Osteocyte (in vitro differentiated cells): ENCODE data around the gene CCKAR. TPM values are rescaled to one million over a fixed set of nuclear protein-coding genes. Genes with fewer than 3 reads are reported as not detected.
A peak's percentile ranks its signal among the peaks of the same experiment; 100 is the strongest.

ENCODE experiments used
- DNase-seq: peaks from one replicate; pipeline ENCODE4 v3.0.0; 2021; ENCODE audit warnings: mixed read lengths; ENCODE audit not compliant: unreplicated experiment; ENCODE audit errors: extremely low spot score
- H3K27ac Mint-ChIP-seq: one replicate; pipeline ENCODE4 v1.8.0; 2021; ENCODE audit warnings: mild to moderate bottlenecking, mixed read lengths; ENCODE audit not compliant: unreplicated experiment
- H3K27me3 Mint-ChIP-seq: one replicate; pipeline ENCODE4 v1.8.0; 2021; ENCODE audit warnings: mixed read lengths; ENCODE audit not compliant: unreplicated experiment
- H3K36me3 Mint-ChIP-seq: one replicate; pipeline ENCODE4 v1.8.0; 2021; ENCODE audit warnings: mixed read lengths; ENCODE audit not compliant: unreplicated experiment
- H3K4me1 Mint-ChIP-seq: one replicate; pipeline ENCODE4 v1.8.0; 2021; ENCODE audit warnings: mixed read lengths; ENCODE audit not compliant: unreplicated experiment
- H3K4me3 Mint-ChIP-seq: one replicate; pipeline ENCODE4 v1.8.0; 2021; ENCODE audit warnings: mild to moderate bottlenecking, moderate library complexity, mixed read lengths; ENCODE audit not compliant: unreplicated experiment
- H3K9me3 Mint-ChIP-seq: one replicate; pipeline ENCODE4 v1.8.0; 2021; ENCODE audit warnings: mixed read lengths; ENCODE audit not compliant: unreplicated experiment
- CTCF ChIP-seq: fragments of 200-600 bp; sonication (generic); IDR thresholded peaks from 2 replicates; pipeline ENCODE4 v1.5.0; 2021; ENCODE audit warnings: antibody characterized with exemption, mild to moderate bottlenecking, moderate library complexity
- total RNA-seq: library from RNA; stranded (reverse); gene quantifications from 2 replicates; pipeline ENCODE4 v1.2.1, GENCODE V29; 2021

CCKAR gene
- total RNA-seq, 1 donor from 2014 or later: not detected

- peaks cover 4% of the 10 kb centered on the region for H3K27me3 Mint-ChIP-seq
- H3K27ac Mint-ChIP-seq: no peak overlapping the region
- peaks cover 20% of the 10 kb centered on the region for H3K4me1 Mint-ChIP-seq
- peaks cover 5% of the 10 kb centered on the region for H3K9me3 Mint-ChIP-seq
- no peak for TF ChIP-seq CTCF
- no peak overlapping the region for H3K4me3 Mint-ChIP-seq
- H3K36me3 Mint-ChIP-seq: no peaks in the 10 kb centered on the region
- DNase-seq: peak; percentile 77
Observed at GRCh38 chr4:26459756-26460530, 30.3 kb downstream of the CCKAR start.

DNA sequence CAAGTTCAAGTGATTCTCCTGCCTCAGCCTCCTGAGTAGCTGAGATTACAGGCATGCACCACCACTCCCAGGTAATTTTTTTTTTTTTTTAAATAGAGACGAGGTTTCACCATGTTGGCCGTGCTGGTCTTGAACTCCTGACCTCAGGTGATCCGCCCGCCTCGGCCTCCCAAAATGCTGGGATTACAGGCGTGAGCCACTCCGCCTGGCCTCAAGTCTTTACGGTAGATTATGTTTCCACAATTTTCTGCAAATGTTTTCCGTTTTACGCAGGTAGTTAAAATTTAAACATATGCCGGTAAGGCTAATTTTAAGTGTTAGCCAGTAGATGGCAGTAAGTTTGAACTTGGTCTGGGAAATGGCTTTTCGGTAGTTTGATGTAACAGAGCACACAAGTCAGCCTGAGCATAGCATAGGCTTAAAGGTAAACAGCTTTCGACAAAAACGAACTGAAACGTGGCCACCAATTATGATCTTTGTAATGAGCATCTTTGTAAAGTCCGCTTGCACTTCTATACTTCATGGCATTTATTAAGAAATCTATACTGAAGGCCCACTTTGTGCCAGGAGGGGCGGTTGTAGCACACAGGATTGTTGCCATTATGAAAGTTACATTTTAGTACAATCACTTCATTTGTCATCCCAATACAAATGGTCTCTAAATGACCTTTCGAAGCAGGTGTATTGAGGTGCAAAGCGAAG is 31.1 kb downstream of the CCKAR start:
- peaks cover 8% of the 10 kb centered on the region for H3K9me3 Mint-ChIP-seq

GRCh38 chr4:26458157-26458561 is 32.1 kb downstream of the CCKAR start:
- Mint-ChIP-seq H3K4me1 (peaks cover 20% of the 10 kb centered on the region), H3K9me3 (peaks cover 14% of the 10 kb centered on the region), H3K27ac (peak overlapping the region; percentile 29), H3K4me3 (no peak overlapping the region), H3K36me3 (no peaks in the 10 kb centered on the region), H3K27me3 (peaks cover 3% of the 10 kb centered on the region)
- no peak for TF ChIP-seq CTCF
- peak; percentile 46 for DNase-seq

More for the DNA sequence above, 31.1 kb downstream of the CCKAR start:
- Mint-ChIP-seq H3K4me1 (peaks cover 20% of the 10 kb centered on the region), H3K36me3 (no peaks in the 10 kb centered on the region), H3K4me3 (no peak overlapping the region), H3K27ac (no peak overlapping the region), H3K27me3 (peaks cover 3% of the 10 kb centered on the region)
- peak; percentile 5 for DNase-seq
- peak; percentile 72 for TF ChIP-seq CTCF

GRCh38 chr4:26457412-26457811 is 32.9 kb downstream of the CCKAR start:
- Mint-ChIP-seq H3K36me3 (no peaks in the 10 kb centered on the region), H3K9me3 (peaks cover 14% of the 10 kb centered on the region), H3K27ac (no peak overlapping the region), H3K27me3 (peaks cover 3% of the 10 kb centered on the region), H3K4me3 (no peak overlapping the region), H3K4me1 (peaks cover 20% of the 10 kb centered on the region)
- DNase-seq: peak; percentile 53
- no peak for TF ChIP-seq CTCF

GRCh38 chr4:26455571-26455970 is 34.7 kb downstream of the CCKAR start:
- Mint-ChIP-seq H3K27ac (no peak overlapping the region), H3K36me3 (no peaks in the 10 kb centered on the region), H3K4me3 (no peak overlapping the region), H3K4me1 (peaks cover 20% of the 10 kb centered on the region), H3K27me3 (peaks cover 2% of the 10 kb centered on the region), H3K9me3 (peaks cover 14% of the 10 kb centered on the region)
- DNase-seq: peak; percentile 30
- no peak for TF ChIP-seq CTCF
